Right renal cortex interstitium (tissue), 3 donors: ENCODE measurements around the gene RHOD. TPM values are rescaled to one million over a fixed set of nuclear protein-coding genes. Genes with fewer than 3 reads are reported as not detected.

ENCODE experiments used
- DNase-seq, 3 donors: peaks; one replicate each; pipeline ENCODE4 v3.0.0-alpha.2; 2013; ENCODE audit warnings: low read depth in 3 of 3, low spot score in 2 of 3
- polyA plus RNA-seq, 3 donors: library from polyadenylated mRNA; unstranded; fragments of 120-200 nt; gene quantifications; one replicate each; pipeline ENCODE4 v1.2.1, GENCODE V29; 2013; ENCODE audit not compliant: insufficient read length in 3 of 3

The RHOD gene
- polyA plus RNA-seq, 3 donors = 6.1 to 8.8 (median 6.2) TPM

DNA sequence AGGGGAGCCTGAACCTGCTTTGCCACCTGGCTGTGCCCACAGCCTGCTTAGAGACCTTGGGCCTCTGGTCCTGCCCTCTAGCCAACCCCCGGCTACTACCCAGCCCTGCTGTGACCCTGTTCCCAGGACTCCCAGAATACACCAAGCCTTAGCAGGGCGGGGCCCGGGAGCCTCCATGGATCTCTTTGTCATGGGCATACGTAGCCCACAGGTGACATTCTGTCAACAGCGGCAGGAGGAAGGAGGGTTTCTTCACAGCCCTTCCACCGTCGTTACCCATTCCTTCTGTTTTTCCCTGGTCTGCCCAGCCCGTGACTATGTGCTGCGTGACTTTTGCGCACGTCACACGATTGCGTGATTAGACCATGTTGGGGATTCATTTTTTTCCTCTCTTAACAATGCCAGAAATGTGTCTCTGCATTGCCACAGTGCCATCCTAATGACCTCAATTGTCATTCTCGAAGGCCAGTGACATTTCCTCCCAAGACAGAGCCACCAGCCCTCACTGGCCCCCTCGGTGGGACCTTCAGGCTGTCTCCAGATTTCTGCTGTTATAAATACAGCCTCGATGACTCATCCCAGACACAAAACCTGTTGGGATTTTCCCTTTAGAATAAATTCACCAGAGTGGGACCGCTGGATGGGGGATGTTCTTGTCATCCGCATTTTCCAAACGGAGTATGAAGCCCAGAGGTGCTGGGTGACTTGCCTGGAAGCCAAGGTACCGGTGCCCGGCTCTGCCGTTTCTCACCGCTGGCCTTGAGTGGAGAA is 24.7 kb upstream of the RHOD start:
- no peak for DNase-seq

DNA sequence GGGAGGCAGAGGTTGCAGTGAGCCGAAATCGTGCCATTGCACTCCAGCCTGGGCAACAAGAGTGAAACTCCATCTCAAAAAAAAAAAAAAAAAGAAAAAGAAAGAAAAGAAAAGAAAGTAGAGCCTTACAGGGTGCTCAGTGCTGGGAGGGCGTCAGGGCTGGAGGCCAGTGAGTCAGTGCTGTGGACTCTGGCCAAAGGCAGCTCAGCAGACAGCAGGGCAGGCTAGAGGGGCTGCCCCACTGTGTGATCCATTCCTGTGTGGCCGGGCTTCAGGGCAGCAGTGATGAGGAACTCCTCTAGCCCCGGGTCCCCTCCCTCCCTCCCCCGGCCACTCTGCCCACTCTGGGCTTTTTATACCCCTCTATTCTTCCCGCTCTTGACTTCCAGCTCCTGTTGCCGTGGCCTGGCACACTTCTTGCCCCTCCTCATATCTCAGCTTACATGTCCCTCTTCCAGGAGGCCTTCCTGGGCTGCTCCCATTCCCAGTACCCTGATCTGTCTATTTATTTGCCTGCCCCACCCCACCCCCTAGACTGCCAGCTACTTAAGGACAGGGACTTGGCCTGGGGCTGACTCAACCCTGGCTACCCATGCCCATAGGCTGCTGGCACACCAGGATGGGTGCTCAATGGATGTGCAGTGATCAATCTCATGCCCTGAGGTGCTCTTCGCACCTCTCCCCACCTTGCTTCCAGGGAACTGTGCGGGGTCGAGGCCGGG is 23.7 kb upstream of the RHOD start:
- no peak for DNase-seq

DNA sequence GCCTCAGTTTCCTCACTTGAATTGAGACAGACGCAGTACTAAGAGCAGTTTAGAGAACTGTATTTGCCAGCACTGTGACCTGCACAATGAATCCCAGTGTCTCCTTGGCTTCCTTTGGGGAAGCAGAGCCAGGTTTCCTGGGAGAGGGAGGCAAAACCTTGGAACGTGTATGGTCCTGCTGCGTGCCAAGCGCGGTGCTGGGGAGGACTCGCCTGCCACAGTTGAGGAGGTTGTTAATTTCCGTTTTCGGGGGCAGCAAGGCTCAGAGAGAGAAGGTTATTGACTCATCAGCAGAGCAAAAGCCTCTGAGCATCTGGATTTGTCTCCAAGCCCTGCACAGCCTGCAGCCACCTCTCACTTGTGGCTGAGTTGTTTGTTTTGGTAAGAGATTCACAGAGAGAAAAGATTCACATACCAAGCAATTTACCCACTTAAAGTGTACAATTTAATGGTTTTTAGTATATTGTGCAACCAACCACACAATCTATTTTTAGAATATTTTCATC is 22.9 kb upstream of the RHOD start:
- no peak for DNase-seq

DNA sequence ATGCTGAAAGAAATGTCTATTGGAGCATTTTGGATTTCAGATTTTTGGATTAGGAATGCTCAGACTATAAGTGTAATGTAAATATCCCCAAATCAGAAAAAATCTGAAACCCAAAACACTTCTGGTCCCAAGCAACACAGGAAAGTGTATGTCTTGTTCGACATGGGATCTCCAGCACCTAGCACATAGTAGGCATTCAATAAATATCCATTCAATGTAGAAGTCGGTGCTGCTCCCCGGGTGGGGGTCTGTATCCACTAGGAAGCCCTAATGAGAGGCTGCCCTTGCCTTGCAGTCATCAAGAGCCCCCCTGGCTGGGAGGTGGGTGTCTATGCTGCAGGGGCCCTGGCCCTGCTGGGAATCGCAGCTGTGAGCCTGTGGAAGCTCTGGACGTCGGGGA is 22.3 kb upstream of the RHOD start:
- DNase-seq = no peak

DNA sequence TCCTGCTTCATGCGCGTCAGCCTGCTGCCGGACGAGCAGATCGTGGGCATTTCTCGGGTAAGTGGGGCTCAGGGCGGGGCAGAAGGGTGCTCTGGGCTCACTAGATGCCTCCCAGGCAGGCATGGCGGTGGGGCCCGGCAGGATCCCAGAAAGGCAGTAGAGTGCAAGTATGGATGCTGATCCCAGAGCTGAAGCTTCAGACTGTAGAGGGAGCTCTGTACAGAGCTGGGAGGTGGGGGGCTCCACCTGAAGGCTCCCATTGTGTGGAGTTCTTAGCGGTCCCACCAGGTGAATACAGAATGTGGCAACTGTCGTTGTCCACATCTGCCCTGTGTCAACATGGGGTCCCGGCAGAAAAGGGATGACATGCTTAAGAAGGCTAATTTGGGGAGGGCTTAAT is 16.5 kb upstream of the RHOD start:
- no peak for DNase-seq

DNA sequence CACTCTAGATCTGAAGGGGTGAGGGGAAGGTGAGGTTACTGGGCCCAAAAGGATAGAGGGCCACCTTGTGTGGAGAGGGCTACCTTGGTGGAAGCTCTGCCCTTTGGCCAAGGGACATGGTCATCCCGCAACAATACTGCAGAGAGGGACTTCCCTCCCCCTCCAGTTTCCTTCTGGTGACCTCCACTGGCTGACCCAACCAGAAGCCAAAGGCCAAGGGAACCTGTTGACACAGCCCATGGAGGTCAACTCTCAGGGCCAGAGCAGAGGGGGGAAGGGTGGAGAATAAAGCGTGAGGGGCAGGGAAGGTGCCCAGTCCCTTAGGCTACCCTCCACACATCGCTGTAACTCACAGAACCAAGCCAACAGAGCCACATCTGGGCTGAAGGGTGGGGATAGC is 15.0 kb upstream of the RHOD start:
- DNase-seq = no peak

DNA sequence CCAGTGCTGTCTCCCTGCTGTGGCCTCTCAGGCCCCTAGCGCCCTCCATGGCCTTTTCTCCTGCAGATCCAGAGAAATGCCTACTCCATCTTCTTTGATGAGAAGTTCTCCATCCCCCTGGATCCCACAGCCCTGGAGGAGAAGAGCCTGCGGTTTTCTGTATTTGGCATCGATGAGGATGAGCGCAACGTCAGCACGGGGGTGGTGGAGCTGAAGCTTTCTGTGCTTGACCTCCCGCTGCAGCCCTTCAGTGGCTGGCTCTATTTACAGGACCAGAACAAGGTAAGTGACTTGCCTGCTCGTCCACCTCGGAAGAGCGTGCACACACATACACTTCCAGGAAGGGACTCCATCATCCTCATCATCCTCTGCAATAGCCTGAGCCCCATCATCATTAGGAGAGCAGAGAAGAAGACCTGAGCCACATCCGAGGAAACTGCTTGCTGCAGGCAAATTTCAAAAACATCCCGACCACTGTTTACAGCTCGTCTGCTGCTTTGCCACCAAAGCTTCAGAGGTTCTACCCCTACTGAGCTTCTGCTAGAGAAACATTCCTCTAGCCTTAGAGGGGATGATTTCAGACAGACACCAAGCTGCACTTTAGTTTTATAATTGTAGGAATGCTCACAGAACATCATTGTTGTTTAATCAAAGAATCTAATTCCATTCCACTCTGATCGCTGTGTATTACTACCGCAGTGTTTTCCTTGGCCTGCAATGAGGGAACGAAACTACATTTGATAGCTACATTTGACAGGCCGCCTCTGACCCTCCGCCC is 12.9 kb upstream of the RHOD start:
- DNase-seq = no peak

DNA sequence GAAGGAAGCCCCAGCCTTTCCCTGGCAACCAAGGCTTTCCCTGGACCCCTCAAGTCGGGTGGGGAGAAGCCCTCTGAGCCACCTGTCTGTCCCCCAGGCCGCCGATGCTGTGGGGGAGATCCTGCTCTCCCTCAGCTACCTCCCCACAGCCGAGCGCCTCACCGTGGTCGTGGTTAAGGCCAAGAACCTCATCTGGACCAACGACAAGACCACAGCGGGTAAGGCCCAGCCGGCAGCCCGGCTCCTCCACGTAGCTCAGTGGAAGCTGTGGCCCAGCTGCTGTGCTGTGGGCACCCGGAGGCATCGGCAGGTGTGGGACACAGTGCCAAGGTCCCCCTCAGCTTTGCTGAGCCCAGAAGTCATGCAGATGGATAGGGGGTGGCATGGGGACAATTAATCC is 12.2 kb upstream of the RHOD start:
- DNase-seq = no peak

DNA sequence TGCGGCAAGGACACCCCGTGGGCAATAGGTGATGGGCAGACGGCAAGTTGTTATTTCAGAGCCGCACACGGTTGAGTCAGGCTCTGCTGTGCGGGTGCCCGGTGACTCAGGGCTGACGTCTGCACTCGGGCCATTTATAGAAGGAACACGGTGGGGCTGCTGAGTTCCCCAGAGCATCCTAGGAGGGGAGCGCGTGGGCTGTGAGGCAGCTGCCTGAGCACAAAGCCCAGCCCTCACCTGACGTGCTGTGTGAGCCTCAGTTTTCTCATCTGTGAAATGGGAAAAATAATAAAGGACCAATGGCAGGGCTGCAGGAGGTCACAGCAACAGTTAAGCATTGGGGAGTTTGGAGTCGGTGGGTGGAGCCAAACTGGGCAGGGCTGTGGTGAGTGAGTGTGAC is 11.3 kb upstream of the RHOD start:
- DNase-seq = no peak

DNA sequence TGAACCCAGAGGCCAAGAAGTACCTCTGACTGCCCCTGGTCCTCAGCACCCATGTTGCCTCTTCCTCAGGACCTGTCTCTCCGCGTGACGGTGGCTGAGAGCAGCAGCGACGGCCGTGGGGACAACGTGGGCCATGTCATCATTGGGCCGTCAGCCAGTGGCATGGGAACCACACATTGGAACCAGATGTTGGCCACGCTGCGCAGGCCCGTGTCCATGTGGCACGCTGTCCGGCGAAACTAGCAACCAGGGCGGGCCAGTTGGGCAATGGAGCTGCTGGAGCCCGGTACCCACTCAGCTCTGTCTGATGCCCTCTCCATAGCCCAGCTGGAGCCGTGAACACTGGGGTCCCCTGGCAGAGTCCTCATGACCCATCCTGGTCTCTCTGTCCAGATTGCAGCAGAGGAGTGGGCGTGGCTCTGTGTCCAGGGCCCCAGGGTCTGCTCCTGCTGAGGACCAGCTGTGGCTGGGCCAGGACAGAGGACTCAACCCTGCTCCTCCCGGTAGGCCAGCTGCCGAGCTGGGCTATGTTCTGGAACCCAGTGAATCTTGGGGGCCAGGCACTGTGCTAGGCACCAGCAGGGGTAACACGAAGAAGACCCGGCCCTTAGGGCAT is 8.0 kb upstream of the RHOD start:
- no peak for DNase-seq

DNA sequence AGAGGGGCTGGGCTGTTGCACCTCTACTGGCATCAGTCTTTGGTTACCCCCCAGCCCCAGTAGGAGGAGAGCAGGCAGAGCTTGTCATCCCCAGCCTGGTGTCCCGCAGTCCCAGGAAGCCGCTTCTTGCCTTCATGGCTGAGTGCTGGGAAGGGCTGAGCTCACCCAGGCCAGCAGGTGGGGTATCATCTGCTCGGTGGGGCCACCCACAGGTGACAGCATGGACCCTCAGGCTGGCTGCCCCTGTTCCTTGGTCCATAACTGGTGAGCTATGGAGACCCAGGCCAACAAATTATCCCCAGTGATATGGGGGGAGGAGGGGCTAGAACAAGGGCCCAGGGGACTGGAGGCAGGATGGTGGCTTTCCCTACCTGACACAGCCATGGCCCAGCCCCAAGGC is 6.5 kb upstream of the RHOD start:
- no peak for DNase-seq

DNA sequence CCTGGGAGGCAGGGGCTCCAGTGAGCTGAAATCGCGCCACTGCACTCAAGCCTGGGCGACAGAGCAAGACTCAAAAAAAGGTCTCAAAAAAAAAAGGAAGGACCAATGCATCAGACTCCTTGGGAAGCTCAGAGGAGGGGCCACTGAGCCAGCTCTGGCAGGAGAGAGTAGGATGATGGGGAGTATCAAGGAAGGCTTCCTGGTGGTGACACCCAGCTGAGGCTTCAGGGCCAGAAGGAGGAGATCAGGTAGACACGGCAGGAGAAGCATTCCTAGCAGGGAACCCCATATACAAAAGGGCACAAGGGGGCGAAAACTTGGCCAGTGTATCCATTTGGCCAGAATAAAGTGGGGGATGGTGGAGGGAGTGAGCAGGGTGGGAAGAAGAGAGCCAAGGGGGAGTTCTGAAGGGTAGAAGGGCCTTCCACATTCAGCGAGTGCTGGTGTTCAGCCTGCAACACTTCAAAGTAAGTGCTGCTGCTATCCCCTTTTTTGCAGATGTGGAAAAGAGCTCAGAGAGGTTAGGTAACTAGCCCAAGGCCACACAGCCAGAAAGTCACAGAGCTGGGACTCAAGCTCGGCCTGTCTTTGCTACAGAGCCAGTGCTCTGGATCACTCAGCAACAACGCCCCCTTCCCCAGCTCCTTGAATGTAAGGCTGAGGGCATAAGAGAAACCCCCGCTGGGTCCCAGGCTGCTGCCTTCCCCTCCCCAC is 5.3 kb upstream of the RHOD start:
- DNase-seq = no peak

DNA sequence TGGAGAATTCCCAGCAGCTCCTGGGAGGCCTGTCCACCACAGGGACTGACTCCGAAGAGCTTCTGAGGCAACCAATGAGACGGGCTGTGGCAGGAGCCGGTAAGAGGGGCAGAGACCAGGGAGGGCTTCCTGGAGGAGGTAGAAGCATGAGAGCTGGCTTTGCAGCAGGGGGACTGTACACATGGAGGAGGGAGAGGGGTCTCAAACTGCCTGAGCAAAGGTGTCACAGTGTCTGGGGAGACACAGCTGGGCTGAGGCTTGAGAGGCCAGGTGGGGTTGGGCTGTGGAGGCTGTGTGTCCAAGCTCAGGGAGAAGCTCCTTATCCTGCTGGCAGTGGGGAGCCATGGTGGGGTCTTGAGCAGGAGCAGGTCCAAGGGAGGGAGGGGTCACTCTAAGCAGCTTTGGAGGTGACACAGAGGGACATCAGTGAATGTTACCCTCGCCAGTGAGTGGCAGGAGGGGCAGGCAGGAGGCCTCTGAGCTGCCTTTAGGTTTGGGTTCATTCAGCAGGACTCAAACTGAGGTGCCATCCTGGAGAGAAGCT is 4.6 kb upstream of the RHOD start:
- no peak for DNase-seq

DNA sequence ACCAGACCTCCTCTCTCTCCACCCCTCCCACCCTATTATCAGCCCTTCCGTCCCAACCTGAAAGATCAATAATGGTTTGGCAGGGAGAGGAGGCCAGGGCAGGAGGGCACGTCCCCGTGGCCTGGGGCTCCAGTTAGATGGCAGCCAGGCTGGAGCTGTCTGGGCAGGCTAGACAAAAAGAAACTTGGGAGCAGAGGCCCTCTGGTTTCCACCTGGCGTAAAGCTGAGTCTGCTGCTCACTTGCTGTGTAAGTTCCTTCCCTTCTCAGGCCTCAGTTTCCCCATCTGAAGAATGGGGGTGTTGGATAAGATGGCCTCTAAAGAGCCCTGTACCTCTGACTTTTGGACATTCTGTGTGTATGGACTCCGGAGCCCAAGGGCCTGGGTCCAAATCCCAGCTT is 3.8 kb upstream of the RHOD start:
- no peak for DNase-seq

DNA sequence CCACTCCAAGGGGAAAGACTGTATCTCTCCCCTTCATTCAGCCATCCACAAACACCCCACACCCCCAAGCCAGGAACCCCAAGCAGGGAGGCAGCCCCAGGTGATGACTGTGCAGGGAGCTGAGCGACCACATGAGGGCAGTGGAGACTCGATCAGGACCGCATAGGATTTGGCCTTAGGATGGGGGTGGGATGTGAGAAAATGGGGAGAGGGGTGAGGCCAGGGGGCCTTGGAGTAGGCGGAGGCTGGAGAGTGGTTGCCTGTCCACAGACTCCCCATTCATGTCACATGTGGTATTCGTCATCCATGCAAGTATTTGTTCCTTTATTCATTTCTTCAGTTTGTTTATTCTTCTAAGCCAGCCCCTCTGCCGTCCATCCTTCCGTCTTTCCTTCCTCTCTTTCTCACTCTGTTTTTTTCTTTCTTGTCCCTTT is 2.7 kb upstream of the RHOD start:
- DNase-seq = no peak

DNA sequence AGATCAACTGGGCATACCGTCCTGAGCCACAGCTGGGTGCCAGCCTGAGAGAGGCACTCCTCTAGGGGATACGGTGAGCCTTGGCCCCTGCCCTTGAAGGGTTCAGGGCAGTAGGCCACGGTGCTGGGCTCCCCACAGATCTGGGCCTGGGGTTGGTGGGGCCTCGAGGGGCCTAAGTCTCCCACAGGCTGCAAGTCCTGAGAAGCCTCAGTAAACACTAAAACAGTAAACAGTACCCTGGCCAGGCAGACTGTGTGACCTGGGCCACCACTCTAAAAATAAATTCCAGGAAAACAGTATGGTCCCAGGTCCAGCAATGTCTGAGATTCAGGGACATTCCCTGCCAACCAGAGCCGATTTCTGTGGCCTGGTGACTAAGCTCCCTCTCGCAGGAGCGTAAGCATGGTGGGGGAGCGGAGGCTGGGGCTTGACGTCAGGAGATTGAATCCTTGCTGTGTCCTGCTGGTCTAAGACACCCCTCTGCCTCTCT is 2.3 kb upstream of the RHOD start:
- no peak for DNase-seq

DNA sequence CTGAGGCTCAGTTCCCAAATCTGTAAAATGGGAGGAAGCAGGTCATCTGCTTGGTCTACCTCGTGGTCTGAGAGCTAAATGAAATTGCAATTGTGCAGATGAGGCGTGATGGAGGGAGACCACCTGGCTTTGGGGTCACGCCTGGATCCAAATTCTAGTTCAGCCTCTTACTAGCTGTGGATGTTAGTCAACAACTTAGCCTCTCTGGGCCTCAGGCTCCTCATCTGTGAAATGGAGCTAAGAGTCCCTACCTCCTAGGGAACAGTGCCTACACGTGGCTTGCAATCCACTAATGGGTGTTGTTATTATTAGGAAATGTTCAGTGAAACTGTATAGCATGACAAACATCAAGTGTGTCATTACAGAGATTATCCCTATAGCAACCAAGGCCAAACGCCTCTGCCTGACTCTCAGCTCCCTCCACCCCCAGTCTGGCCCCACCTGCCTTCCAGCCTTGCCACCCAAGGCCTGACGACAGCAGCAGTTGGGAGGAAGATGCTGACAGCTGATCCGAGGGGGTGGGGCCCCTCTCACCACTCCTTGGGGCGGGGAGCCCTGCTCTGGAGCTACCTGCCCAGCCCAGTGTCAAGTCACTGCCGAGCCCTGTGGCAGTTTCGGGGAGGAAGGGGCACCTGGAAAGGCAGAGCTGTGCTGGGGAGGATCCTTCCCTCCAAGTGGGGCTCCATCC is 1.7 kb upstream of the RHOD start:
- no peak for DNase-seq

DNA sequence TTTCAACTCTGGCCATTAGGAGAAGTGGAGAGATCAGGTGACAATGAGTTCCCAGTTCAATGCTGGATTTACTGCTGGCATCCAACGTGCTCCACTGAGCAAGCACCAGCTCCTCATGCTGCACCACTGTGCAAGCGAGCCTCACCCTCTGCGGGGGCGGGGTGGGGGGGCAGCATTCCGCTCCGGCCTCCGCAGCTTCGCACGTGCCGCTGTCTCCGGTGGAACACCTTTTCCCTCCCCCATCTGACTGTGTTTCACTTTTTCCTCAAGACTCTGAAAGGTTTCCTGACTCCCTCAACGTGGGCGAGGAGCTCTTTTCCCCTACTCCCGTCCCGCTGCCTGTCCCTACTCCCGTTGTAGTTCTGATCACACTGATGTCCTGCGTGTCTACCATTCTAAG is 835 bp upstream of the RHOD start:
- peak in 1 of 3 donors; percentile 56 for DNase-seq

DNA sequence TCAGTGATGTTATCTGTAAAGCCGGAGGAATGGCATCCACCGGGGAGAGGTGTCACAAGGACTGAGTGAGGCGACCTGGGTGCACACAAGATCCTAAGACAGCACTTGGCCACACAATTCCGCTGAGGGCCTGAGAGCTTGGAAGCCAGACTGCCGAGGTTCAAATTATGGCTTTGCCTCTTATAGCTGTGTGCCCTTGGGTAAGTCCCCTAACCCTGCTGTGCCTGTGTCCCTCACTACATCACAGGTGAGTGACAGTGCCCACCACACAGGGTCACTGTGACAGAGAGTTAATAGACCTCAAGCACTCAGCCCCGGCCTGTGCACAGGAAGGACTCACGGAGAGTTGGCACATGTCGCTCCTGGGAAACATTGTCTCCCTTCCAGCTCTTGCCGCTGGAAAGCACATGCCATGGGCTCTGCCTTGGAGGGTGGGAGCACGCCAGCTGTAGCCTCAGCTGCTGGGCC is 592 bp downstream of the RHOD start:
- DNase-seq = no peak
